NCI-H2107 (cell line): Measurements from ENCODE around the gene ILF3.

ENCODE experiments used
- DNase-seq: peaks from one replicate; lab custom pipeline; 2025; lab: John Stamatoyannopoulos, UW

The ILF3 gene

GRCh38 chr19:10695401-10696398 is 41.6 kb downstream of the ILF3 start:
- peak; percentile 89 for DNase-seq

- no peak for DNase-seq
These were observed 45.6 kb downstream of the ILF3 start for GRCh38 chr19:10699650-10700335.

GRCh38 chr19:10701955-10702525 is 47.9 kb downstream of the ILF3 start:
- no peak for DNase-seq

- DNase-seq = no peak
These were observed 52.8 kb downstream of the ILF3 start for GRCh38 chr19:10706990-10707389.

GRCh38 chr19:10707440-10707839 is 53.3 kb downstream of the ILF3 start:
- no peak for DNase-seq

GRCh38 chr19:10708291-10708690 is 54.1 kb downstream of the ILF3 start:
- DNase-seq = no peak

GRCh38 chr19:10712045-10712444 is 57.9 kb downstream of the ILF3 start:
- DNase-seq = no peak

GRCh38 chr19:10712754-10713153 is 58.6 kb downstream of the ILF3 start:
- no peak for DNase-seq

GRCh38 chr19:10713317-10713716 is 59.2 kb downstream of the ILF3 start:
- no peak for DNase-seq

GRCh38 chr19:10717054-10717355 is 62.9 kb downstream of the ILF3 start:
- no peak for DNase-seq

GRCh38 chr19:10717356-10718204 is 63.4 kb downstream of the ILF3 start, which contains the start of gene DNM2:
TSS of gene DNM2 (plus strand) at chr19:10718079. CDS start at chr19:10718243, 164 bp downstream.
- peak; percentile 100 for DNase-seq

GRCh38 chr19:10718205-10719196 is 64.4 kb downstream of the ILF3 start:
- peak; percentile 7 for DNase-seq

- no peak for DNase-seq
These were observed 65.4 kb downstream of the ILF3 start for GRCh38 chr19:10719466-10719961.

GRCh38 chr19:10720607-10721125 is 66.5 kb downstream of the ILF3 start:
- DNase-seq = no peak

- no peak for DNase-seq
These were observed 69.4 kb downstream of the ILF3 start for GRCh38 chr19:10723591-10723990.

- DNase-seq = no peak
These were observed 70.5 kb downstream of the ILF3 start for GRCh38 chr19:10724573-10725071.

GRCh38 chr19:10725415-10725814 is 71.3 kb downstream of the ILF3 start:
- DNase-seq = no peak

- DNase-seq = no peak
These were observed 72.1 kb downstream of the ILF3 start for GRCh38 chr19:10726268-10726667.

GRCh38 chr19:10727685-10728201 is 73.6 kb downstream of the ILF3 start:
- DNase-seq = no peak

- DNase-seq = no peak
These were observed 75.3 kb downstream of the ILF3 start for GRCh38 chr19:10729411-10729810.
